ENCODE results near the gene ATP6AP1. TPM values are rescaled to one million over a fixed set of nuclear protein-coding genes. Genes with fewer than 3 reads are reported as not detected.

Gene ATP6AP1
- polyA plus RNA-seq, 1 donor (not counting 4 experiments of a cell fraction or from before 2014, with no cell fraction given) = 42.4 TPM

GRCh38 chrX:154379569-154379951 lies 48.9 kb upstream of the ATP6AP1 start:
- Histone ChIP-seq H3K9me1 (ENCODE audit: control insufficient read depth, extremely low read depth, insufficient read depth, low read length) (no peaks in the 10 kb centered on the region), H3K9me3 (ENCODE audit: control insufficient read depth, low read depth, low read length) (no peaks in the 10 kb centered on the region), H4K20me1 (ENCODE audit: control insufficient read depth, extremely low read depth, insufficient read depth, low read length) (no peaks in the 10 kb centered on the region), H3K79me2 (ENCODE audit: control insufficient read depth, insufficient read depth, low read length) (peaks cover 13% of the 10 kb centered on the region), H3K36me3 (ENCODE audit: control insufficient read depth in 2 of 2, extremely low read depth in 1 of 2, insufficient read depth in 2 of 2, low read length in 2 of 2) (peaks cover 1 to 10% of the 10 kb centered on the region in 2 experiments), H3K4me3 (ENCODE audit: control insufficient read depth in 2 of 3, extremely low read depth in 1 of 3, insufficient read depth in 2 of 3, low read depth in 1 of 3, low read length in 3 of 3) (peak overlapping the region; percentile 68 to 85 (median 70)), H3K4me2 (ENCODE audit: control insufficient read depth, extremely low read depth, insufficient read depth, low read depth, low read length) (peak overlapping the region; percentile 68), H3K27ac (ENCODE audit: control insufficient read depth, insufficient read depth, low read length) (peak overlapping the region; percentile 83), H3K4me1 (ENCODE audit: control insufficient read depth, extremely low read depth, insufficient read depth, low read length) (peaks cover 14% of the 10 kb centered on the region), H3K9ac (ENCODE audit: control insufficient read depth, extremely low read depth, insufficient read depth, low read length) (peak overlapping the region; percentile 93), H2AFZ (ENCODE audit: control insufficient read depth, low read length) (no peak overlapping the region), H3K27me3 (ENCODE audit: control insufficient read depth, extremely low read depth, insufficient read depth, low read length) (no peaks in the 10 kb centered on the region)
- no peak for DNase-seq (ENCODE audit: low read depth, low spot score)
- TF ChIP-seq, protein P1, sequence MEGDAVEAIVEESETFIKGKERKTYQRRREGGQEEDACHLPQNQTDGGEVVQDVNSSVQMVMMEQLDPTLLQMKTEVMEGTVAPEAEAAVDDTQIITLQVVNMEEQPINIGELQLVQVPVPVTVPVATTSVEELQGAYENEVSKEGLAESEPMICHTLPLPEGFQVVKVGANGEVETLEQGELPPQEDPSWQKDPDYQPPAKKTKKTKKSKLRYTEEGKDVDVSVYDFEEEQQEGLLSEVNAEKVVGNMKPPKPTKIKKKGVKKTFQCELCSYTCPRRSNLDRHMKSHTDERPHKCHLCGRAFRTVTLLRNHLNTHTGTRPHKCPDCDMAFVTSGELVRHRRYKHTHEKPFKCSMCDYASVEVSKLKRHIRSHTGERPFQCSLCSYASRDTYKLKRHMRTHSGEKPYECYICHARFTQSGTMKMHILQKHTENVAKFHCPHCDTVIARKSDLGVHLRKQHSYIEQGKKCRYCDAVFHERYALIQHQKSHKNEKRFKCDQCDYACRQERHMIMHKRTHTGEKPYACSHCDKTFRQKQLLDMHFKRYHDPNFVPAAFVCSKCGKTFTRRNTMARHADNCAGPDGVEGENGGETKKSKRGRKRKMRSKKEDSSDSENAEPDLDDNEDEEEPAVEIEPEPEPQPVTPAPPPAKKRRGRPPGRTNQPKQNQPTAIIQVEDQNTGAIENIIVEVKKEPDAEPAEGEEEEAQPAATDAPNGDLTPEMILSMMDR (optimal IDR thresholded peaks at IDR 0.05 in 1 of 3, IDR thresholded peaks at IDR 0.05 in 1 of 3, conservative IDR thresholded peaks at IDR 0.05 in 1 of 3; ENCODE audit: extremely low read depth in 1 of 3, insufficient read depth in 2 of 3, low read length in 3 of 3) = no peak
- TF ChIP-seq EZH2 (IDR thresholded peaks at IDR 0.05; ENCODE audit: low read length) = no peak
- dilution Hi-C loops (cut with MboI; ENCODE audit: extremely low pct_ligation_motif_present, low sequenced_read_pairs) = no loop called here
- FAIRE-seq = no peak

DNA sequence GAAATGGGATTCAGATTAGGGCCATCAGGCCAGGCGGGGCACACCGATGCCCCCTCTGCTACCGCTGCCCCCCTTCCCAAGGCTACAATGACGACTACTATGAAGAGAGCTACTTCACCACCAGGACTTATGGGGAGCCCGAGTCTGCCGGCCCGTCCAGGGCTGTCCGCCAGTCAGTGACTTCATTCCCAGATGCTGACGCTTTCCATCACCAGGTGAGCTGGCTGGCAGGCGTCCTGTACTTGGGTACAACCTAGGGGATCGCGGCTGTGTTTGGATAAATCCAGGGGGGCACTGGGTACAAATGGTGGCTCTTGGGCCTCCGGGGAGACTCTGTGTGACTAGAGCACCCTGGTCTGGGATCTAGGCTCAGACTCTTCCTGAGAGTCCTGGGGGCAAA lies 48.3 kb upstream of the ATP6AP1 start:
- Histone ChIP-seq H3K36me3 (ENCODE audit: control insufficient read depth in 2 of 2, extremely low read depth in 1 of 2, insufficient read depth in 2 of 2, low read length in 2 of 2) (peaks cover 1 to 10% of the 10 kb centered on the region in 2 experiments), H3K9ac (ENCODE audit: control insufficient read depth, extremely low read depth, insufficient read depth, low read length) (peak overlapping the region; percentile 93), H4K20me1 (ENCODE audit: control insufficient read depth, extremely low read depth, insufficient read depth, low read length) (no peaks in the 10 kb centered on the region), H3K4me1 (ENCODE audit: control insufficient read depth, extremely low read depth, insufficient read depth, low read length) (peaks cover 10% of the 10 kb centered on the region), H3K4me3 (ENCODE audit: control insufficient read depth in 2 of 3, extremely low read depth in 1 of 3, insufficient read depth in 2 of 3, low read depth in 1 of 3, low read length in 3 of 3) (peak overlapping the region; percentile 68 to 85 (median 70)), H3K27me3 (ENCODE audit: control insufficient read depth, extremely low read depth, insufficient read depth, low read length) (no peaks in the 10 kb centered on the region), H3K9me1 (ENCODE audit: control insufficient read depth, extremely low read depth, insufficient read depth, low read length) (no peaks in the 10 kb centered on the region), H3K79me2 (ENCODE audit: control insufficient read depth, insufficient read depth, low read length) (peaks cover 13% of the 10 kb centered on the region), H2AFZ (ENCODE audit: control insufficient read depth, low read length) (no peak overlapping the region), H3K9me3 (ENCODE audit: control insufficient read depth, low read depth, low read length) (no peaks in the 10 kb centered on the region), H3K4me2 (ENCODE audit: control insufficient read depth, extremely low read depth, insufficient read depth, low read depth, low read length) (peak overlapping the region; percentile 68), H3K27ac (ENCODE audit: control insufficient read depth, insufficient read depth, low read length) (peak overlapping the region; percentile 83)
- TF ChIP-seq, protein P1 (optimal IDR thresholded peaks at IDR 0.05 in 1 of 3, IDR thresholded peaks at IDR 0.05 in 1 of 3, conservative IDR thresholded peaks at IDR 0.05 in 1 of 3; ENCODE audit: extremely low read depth in 1 of 3, insufficient read depth in 2 of 3, low read length in 3 of 3) = no peak
- TF ChIP-seq EZH2 (IDR thresholded peaks at IDR 0.05; ENCODE audit: low read length) = no peak
- FAIRE-seq (no peak), DNase-seq (ENCODE audit: low read depth, low spot score) (no peak)
- dilution Hi-C loops (cut with MboI; ENCODE audit: extremely low pct_ligation_motif_present, low sequenced_read_pairs) = no loop called here

Data from keratinocyte (primary cell).